Measurements from ENCODE around the gene HUS1.

DNA sequence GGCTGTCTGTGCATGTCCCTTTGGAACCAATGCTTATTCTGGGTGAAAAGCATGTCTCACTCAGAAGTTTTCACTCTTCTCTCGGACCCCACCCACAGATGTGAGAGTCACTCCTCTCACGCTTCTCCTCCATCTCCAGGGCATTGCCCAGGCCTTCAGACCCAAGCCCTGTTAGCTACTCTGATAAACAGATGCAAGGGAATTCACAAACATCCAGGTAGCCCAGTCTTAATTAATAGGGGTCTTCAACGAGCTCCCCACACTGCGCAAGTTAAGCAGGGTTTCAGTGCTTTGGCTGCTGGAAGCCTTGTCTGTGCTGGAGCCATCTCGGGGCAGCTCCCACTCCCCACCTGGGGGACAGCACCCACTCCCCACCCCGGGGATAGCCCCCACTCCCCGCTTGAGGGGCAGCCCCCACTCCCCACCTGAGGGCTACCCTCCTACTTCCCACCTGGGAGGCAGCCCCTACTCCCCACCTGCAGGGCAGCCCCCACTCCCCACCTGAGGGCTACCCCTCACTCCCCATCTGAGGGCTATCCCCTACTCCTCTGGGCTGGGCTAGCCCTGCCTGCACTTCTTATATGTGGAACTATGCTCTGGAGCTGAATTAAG, 39.9 kb downstream of the HUS1 start:
- TF ChIP-seq, protein P1, sequence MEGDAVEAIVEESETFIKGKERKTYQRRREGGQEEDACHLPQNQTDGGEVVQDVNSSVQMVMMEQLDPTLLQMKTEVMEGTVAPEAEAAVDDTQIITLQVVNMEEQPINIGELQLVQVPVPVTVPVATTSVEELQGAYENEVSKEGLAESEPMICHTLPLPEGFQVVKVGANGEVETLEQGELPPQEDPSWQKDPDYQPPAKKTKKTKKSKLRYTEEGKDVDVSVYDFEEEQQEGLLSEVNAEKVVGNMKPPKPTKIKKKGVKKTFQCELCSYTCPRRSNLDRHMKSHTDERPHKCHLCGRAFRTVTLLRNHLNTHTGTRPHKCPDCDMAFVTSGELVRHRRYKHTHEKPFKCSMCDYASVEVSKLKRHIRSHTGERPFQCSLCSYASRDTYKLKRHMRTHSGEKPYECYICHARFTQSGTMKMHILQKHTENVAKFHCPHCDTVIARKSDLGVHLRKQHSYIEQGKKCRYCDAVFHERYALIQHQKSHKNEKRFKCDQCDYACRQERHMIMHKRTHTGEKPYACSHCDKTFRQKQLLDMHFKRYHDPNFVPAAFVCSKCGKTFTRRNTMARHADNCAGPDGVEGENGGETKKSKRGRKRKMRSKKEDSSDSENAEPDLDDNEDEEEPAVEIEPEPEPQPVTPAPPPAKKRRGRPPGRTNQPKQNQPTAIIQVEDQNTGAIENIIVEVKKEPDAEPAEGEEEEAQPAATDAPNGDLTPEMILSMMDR (IDR thresholded peaks at IDR 0.05; ENCODE audit: insufficient read depth, low read depth, low read length): no peak
- TF ChIP-seq EZH2 (IDR thresholded peaks at IDR 0.05; ENCODE audit: insufficient read depth, low read length): no peak

Data from astrocyte (in vitro differentiated cells and primary cell).